Activated naive CD8-positive, alpha-beta T cell treated with anti-CD3 and anti-CD28 coated beads, Interleukin-2, amount 10 ng/mL, durations not matched to agents 7 days and 5 days (primary cell): Measurements from ENCODE around the gene GUCA1A. TPM values are rescaled to one million over a fixed set of nuclear protein-coding genes. Genes with fewer than 3 reads are reported as not detected.
"Not testable (repeated sequence)": the region's sequence is repeated elsewhere in the genome, so short reads cannot be mapped to it uniquely, and the experiment has no call there.

ENCODE experiments used
- ATAC-seq: fragments of 150-1000 bp; cut with Tn5 transposase; one replicate; pipeline ENCODE4 v1.10.0; 2021; ENCODE audit warnings: low read depth, moderate library complexity
- POLR2A ChIA-PET: fragments of 350-600 bp; sonication (Branson Sonifier 250); formaldehyde crosslinking; loops from one replicate; lab custom pipeline; 2021; ENCODE audit warnings: antibody characterized with exemption; lab: Charles Lee
- DNase-seq: peaks from one replicate; pipeline ENCODE4 v3.0.0; 2021
- H3K27ac Mint-ChIP-seq: one replicate; pipeline ENCODE4 v1.8.0; 2022; ENCODE audit warnings: mild to moderate bottlenecking, mixed read lengths
- H3K27me3 Mint-ChIP-seq: one replicate; pipeline ENCODE4 v1.8.0; 2022; ENCODE audit warnings: mild to moderate bottlenecking, moderate library complexity, mixed read lengths
- H3K36me3 Mint-ChIP-seq: one replicate; pipeline ENCODE4 v1.8.0; 2021; ENCODE audit warnings: mild to moderate bottlenecking, mixed read lengths
- H3K4me1 Mint-ChIP-seq: one replicate; pipeline ENCODE4 v1.8.0; 2021; ENCODE audit warnings: mixed read lengths
- H3K4me3 Mint-ChIP-seq: one replicate; pipeline ENCODE4 v1.8.0; 2022; ENCODE audit warnings: mild to moderate bottlenecking, moderate library complexity, mixed read lengths
- H3K9me3 Mint-ChIP-seq: one replicate; pipeline ENCODE4 v1.8.0; 2021; ENCODE audit warnings: mixed read lengths
- total RNA-seq, 2 experiments: library from RNA; stranded (reverse); gene quantifications; one replicate each; pipeline ENCODE4 v1.2.3, GENCODE V29; 2021

Gene GUCA1A
- total RNA-seq, 2 experiments from 2014 or later, result not detected

DNA sequence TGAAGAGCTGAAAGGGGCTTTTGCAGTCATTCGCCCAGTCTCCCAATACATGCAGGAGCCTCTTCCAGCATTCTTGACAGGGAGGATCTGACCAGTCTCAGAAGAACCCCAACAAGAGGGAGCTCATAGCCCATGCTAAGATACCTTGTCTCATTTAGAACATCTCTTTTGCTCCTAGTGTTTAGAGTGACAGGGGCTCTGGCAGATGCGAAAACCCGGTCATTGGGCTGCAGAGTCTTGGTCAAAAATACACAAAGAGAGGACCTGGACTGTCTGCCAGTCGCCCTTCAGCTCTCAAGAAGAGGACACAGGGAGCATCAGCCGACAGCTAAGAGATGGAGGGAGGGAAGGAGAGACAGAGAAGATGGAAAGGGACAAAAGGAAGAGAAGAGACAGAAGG, 20.9 kb downstream of the GUCA1A start:
- DNase-seq (no peak), ATAC-seq (no peak)
- Mint-ChIP-seq H3K4me3 (no peak overlapping the region), H3K9me3 (no peaks in the 10 kb centered on the region), H3K4me1 (no peaks in the 10 kb centered on the region), H3K27ac (no peak overlapping the region), H3K27me3 (no peaks in the 10 kb centered on the region), H3K36me3 (no peaks in the 10 kb centered on the region)
- POLR2A ChIA-PET, result no interaction called here

- ATAC-seq (no peak), DNase-seq (no peak)
- Mint-ChIP-seq H3K4me3 (no peak overlapping the region), H3K9me3 (no peaks in the 10 kb centered on the region), H3K27me3 (no peaks in the 10 kb centered on the region), H3K36me3 (peaks cover 10% of the 10 kb centered on the region), H3K4me1 (peaks cover 2% of the 10 kb centered on the region), H3K27ac (no peak overlapping the region)
- POLR2A ChIA-PET, result interaction anchor here (0.6 kb wide), 1 partner anchor 365 kb away, joined by 3 read pairs; no protein-coding TSS in a partner anchor
These were observed 22.3 kb downstream of the GUCA1A start for GRCh38 chr6:42195415-42195814.

GRCh38 chr6:42197555-42198362, 24.6 kb downstream of the GUCA1A start:
- POLR2A ChIA-PET, result interaction anchor here (1.1 kb wide), 1 partner anchor 17 kb away, joined by 3 read pairs; no protein-coding TSS in a partner anchor
- Mint-ChIP-seq H3K4me1 (peaks cover 2% of the 10 kb centered on the region), H3K36me3 (peaks cover 17% of the 10 kb centered on the region), H3K27ac (no peak overlapping the region), H3K4me3 (no peak overlapping the region), H3K9me3 (no peaks in the 10 kb centered on the region), H3K27me3 (no peaks in the 10 kb centered on the region)
- no peak for DNase-seq
- no peak for ATAC-seq

GRCh38 chr6:42199106-42199981, 26.2 kb downstream of the GUCA1A start:
- peaks cover 2% of the 10 kb centered on the region for H3K4me1 Mint-ChIP-seq
- no peak overlapping the region for H3K4me3 Mint-ChIP-seq
- no peaks in the 10 kb centered on the region for H3K9me3 Mint-ChIP-seq
- no peaks in the 10 kb centered on the region for H3K27me3 Mint-ChIP-seq
- POLR2A ChIA-PET, result interaction anchor here (0.6 kb wide), 1 partner anchor 677 kb away, joined by 3 read pairs; no protein-coding TSS in a partner anchor
- ATAC-seq (no peak), DNase-seq (no peak)
- H3K36me3 Mint-ChIP-seq, result peaks cover 17% of the 10 kb centered on the region
- no peak overlapping the region for H3K27ac Mint-ChIP-seq

DNA sequence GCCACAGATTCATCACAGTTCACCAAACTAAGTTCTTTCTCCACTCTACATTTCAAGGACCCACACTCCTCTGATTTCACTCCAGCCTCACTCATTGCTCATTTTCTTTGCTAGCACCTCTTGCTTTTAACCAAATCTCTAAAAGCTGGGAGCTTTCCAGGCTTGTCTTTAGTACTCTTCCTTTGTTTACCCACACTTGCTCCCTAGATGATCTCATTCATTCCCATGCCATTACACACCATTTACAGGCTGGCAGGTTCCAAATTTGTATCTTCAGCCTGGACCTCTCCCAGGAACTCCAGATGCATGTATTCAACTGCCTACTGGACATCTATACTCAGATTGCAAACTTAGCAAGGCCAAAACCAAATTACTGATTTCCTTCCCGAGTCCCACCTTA, 26.9 kb downstream of the GUCA1A start:
- Mint-ChIP-seq H3K4me3 (no peak overlapping the region), H3K27ac (no peak overlapping the region), H3K27me3 (no peaks in the 10 kb centered on the region), H3K4me1 (peaks cover 2% of the 10 kb centered on the region), H3K9me3 (no peaks in the 10 kb centered on the region), H3K36me3 (peaks cover 19% of the 10 kb centered on the region)
- DNase-seq (no peak), ATAC-seq (no peak)
- POLR2A ChIA-PET, result no interaction called here

- Mint-ChIP-seq H3K27ac (no peak overlapping the region), H3K9me3 (no peaks in the 10 kb centered on the region), H3K36me3 (peaks cover 23% of the 10 kb centered on the region), H3K4me1 (peaks cover 2% of the 10 kb centered on the region), H3K27me3 (no peaks in the 10 kb centered on the region), H3K4me3 (no peak overlapping the region)
- POLR2A ChIA-PET, result no interaction called here
- ATAC-seq, result no peak
- no peak for DNase-seq
These were observed 28.2 kb downstream of the GUCA1A start for GRCh38 chr6:42201382-42201781.

- ATAC-seq, H3K4me3 Mint-ChIP-seq, H3K4me1 Mint-ChIP-seq, H3K9me3 Mint-ChIP-seq, H3K27ac Mint-ChIP-seq, H3K27me3 Mint-ChIP-seq, POLR2A ChIA-PET, DNase-seq: not testable (repeated sequence)
- peaks cover 23% of the 10 kb centered on the region for H3K36me3 Mint-ChIP-seq
These were observed 29.2 kb downstream of the GUCA1A start for GRCh38 chr6:42202131-42202915.

GRCh38 chr6:42203183-42203582, 30.0 kb downstream of the GUCA1A start:
- peaks cover 28% of the 10 kb centered on the region for H3K36me3 Mint-ChIP-seq
- no peak overlapping the region for H3K4me3 Mint-ChIP-seq
- H3K27ac Mint-ChIP-seq, result no peak overlapping the region
- no peaks in the 10 kb centered on the region for H3K27me3 Mint-ChIP-seq
- H3K4me1 Mint-ChIP-seq, result peaks cover 2% of the 10 kb centered on the region
- no peaks in the 10 kb centered on the region for H3K9me3 Mint-ChIP-seq
- POLR2A ChIA-PET, result no interaction called here
- ATAC-seq, result no peak
- DNase-seq, result no peak

GRCh38 chr6:42204768-42205282, 31.7 kb downstream of the GUCA1A start:
- Mint-ChIP-seq H3K4me1 (peaks cover 1% of the 10 kb centered on the region), H3K27ac (no peak overlapping the region), H3K4me3 (no peak overlapping the region), H3K9me3 (no peaks in the 10 kb centered on the region), H3K36me3 (peaks cover 29% of the 10 kb centered on the region), H3K27me3 (no peaks in the 10 kb centered on the region)
- DNase-seq (no peak), ATAC-seq (no peak)
- POLR2A ChIA-PET, result no interaction called here

GRCh38 chr6:42207559-42207958, 34.4 kb downstream of the GUCA1A start:
- H3K27ac Mint-ChIP-seq, H3K27me3 Mint-ChIP-seq, POLR2A ChIA-PET, H3K9me3 Mint-ChIP-seq, H3K4me3 Mint-ChIP-seq, DNase-seq, H3K4me1 Mint-ChIP-seq, ATAC-seq: not testable (repeated sequence)
- peaks cover 21% of the 10 kb centered on the region for H3K36me3 Mint-ChIP-seq

GRCh38 chr6:42210551-42210950, 37.4 kb downstream of the GUCA1A start:
- H3K9me3 Mint-ChIP-seq, result no peaks in the 10 kb centered on the region
- ATAC-seq (no peak), DNase-seq (no peak)
- H3K27ac Mint-ChIP-seq, result no peak overlapping the region
- H3K36me3 Mint-ChIP-seq, result peaks cover 20% of the 10 kb centered on the region
- POLR2A ChIA-PET, result no interaction called here
- no peak overlapping the region for H3K4me3 Mint-ChIP-seq
- H3K4me1 Mint-ChIP-seq, result peaks cover 7% of the 10 kb centered on the region
- no peaks in the 10 kb centered on the region for H3K27me3 Mint-ChIP-seq

GRCh38 chr6:42211726-42212125, 38.6 kb downstream of the GUCA1A start:
- POLR2A ChIA-PET, result no interaction called here
- H3K36me3 Mint-ChIP-seq, result peaks cover 19% of the 10 kb centered on the region
- H3K4me3 Mint-ChIP-seq, result no peak overlapping the region
- H3K9me3 Mint-ChIP-seq, result no peaks in the 10 kb centered on the region
- H3K4me1 Mint-ChIP-seq, result peaks cover 14% of the 10 kb centered on the region
- H3K27me3 Mint-ChIP-seq, result no peaks in the 10 kb centered on the region
- no peak for ATAC-seq
- H3K27ac Mint-ChIP-seq, result no peak overlapping the region
- DNase-seq, result no peak

- no peak for DNase-seq
- peaks cover 20% of the 10 kb centered on the region for H3K36me3 Mint-ChIP-seq
- H3K9me3 Mint-ChIP-seq, result no peaks in the 10 kb centered on the region
- no peaks in the 10 kb centered on the region for H3K27me3 Mint-ChIP-seq
- peaks cover 15% of the 10 kb centered on the region for H3K4me1 Mint-ChIP-seq
- no peak overlapping the region for H3K27ac Mint-ChIP-seq
- POLR2A ChIA-PET, result no interaction called here
- H3K4me3 Mint-ChIP-seq, result no peak overlapping the region
- no peak for ATAC-seq
These were observed 39.3 kb downstream of the GUCA1A start for GRCh38 chr6:42212442-42212841.
